ENCODE data around the gene MSH3.
"Not testable (repeated sequence)": the region's sequence is repeated elsewhere in the genome, so short reads cannot be mapped to it uniquely, and the experiment has no call there.

The MSH3 gene

DNA sequence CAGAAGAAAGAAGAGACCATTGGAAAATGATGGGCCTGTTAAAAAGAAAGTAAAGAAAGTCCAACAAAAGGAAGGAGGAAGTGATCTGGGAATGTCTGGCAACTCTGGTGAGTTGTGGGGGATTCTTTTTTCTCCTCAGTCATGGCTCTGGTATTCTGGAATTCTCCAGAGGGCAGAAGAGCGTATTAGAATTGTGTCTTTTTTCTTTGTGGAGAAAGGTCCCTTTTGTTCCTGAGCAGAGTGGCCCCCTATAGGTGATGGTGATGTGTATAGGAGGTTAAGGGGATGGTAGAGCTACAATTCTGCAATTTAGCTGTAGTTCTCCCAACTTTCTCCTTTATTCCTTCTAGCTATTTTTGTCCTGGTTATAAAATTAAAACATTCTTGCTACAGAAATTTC is 2.0 kb downstream of the MSH3 start:
- no peak for DNase-seq (ENCODE audit: low spot score)

DNA sequence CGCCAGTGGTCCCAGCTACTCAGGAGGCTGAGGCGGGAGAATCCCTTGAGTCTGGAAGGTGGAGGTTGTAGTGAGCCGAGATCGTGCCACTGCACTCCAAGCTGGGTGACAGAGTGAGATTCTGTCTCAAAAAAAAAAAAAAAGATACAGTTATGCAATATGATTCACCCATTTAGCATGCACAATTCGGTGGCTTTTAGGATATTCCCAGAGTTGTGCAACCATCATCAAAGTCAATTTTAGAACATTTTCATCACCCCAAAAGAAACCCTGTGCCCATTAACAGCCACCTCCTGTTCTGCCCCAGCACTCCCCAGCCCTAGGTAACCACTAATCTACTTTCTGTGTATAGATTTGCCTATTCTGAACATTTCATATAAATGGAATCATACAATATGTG is 4.7 kb downstream of the MSH3 start:
- no peak for DNase-seq (ENCODE audit: low spot score)

DNA sequence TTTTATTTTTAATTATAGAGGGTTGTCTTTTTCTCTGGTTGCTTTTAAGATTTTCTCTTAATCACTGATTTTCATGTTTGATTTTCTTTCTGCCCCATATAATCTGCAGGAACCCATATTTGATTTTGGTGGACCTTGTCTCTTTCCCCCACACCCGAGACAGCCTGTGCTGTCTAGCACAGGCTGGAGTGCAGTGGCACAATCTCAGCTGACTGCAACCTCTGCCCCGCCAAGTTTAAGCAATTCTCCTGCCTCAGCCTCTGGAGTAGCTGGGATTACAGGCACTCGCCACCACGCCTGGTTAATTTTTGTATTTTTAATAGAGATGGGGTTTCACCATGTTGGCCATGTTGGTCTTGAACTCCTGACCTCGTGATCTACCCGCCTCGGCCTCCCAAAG is 6.2 kb downstream of the MSH3 start:
- not testable (repeated sequence) for DNase-seq (ENCODE audit: low spot score)

DNA sequence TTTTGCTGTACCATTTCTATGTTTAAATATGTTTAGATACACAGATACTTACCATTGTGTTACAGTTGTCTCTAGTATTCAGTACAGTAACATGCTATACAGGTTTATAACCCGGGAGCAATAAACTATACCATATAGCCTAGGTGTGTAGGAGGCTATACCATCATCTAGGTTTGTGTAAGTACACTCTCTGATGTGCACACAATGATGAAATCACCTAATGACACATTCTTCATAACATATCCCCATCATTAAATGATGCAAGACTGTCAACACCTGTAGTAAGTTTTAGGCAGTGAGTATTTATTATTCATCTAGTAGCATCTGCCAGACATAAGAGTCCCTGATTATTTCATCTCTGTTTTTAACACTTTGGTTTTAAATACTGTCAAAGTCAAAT is 7.7 kb downstream of the MSH3 start:
- DNase-seq (ENCODE audit: low spot score), result no peak

DNA sequence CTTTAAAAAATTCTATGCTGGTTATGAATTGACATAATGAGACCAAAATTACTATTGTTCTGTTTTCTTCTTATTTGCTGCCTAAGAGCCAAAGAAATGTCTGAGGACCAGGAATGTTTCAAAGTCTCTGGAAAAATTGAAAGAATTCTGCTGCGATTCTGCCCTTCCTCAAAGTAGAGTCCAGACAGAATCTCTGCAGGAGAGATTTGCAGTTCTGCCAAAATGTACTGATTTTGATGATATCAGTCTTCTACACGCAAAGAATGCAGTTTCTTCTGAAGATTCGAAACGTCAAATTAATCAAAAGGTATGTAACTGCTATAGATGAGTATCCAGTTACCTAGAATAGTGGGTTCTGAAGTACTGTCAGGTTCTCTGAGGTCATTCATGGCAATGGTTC is 10.6 kb downstream of the MSH3 start:
- no peak for DNase-seq (ENCODE audit: low spot score)

DNA sequence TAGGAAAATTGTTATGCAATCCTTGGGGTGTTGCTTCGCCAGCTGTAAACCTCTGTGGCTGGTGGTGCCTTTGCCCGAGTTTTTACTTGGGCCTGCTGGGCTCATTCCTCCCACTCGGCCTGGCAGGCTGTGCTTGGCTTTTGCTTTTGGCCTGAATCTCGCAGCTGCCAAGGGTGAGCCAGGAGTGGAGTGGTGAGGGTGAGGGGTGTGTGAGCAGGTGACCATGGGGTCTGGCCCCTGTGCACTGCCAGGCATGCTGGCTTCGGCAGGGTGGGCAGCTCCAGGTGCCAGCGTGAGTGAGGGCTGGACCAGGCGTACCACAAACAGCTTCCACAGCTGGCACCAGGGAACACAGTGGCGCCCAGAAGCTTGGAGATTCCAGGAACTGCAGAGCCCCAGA is 12.9 kb downstream of the MSH3 start:
- DNase-seq (ENCODE audit: low spot score), result no peak

DNA sequence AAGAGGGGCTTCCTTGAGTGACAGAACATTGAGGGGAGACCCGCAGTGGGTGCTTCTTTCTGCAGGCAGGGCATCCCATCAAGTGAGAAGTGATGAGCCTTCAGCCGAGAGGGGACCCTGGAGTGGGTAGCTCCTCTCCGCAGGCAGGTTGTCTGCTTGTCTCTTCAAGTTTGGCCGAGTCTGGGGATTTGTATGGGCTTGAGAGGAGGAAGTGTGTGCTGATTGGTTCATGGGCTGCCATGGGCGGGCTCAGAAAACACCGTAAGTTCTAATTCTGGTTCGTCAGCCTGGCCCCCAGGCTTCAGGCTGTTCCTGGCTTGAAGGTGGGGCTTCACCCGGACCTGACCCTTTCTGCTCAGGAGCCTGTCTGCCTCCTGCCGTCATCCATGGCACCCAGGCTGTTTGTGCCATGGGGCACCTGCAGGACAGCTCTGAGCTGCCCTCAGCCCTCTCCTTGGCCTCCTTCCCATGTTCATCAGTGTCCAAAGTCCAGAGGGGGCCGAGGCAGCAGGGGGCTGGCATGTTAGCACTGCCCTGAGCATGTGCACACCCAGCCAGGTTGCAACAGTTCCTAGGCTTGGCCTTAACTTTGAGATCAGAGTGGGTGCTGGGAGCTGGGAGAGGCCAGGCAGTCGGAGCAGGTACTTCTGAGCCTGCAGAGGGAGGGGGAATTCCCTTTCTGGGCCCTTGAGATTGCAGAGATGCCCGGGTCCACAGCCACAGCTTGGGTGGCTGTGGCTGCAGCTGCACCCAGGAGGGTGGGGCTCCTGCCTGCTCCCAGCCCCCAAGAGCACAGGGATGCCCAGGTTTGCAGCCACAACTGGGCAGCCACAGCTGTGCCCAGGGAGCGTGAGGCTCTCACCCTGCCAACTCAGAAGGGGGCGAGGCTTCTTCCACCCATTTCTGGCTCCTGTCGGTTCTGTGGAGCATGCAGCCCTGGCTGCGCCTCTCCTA is 13.8 kb downstream of the MSH3 start:
- no peak for DNase-seq (ENCODE audit: low spot score)

DNA sequence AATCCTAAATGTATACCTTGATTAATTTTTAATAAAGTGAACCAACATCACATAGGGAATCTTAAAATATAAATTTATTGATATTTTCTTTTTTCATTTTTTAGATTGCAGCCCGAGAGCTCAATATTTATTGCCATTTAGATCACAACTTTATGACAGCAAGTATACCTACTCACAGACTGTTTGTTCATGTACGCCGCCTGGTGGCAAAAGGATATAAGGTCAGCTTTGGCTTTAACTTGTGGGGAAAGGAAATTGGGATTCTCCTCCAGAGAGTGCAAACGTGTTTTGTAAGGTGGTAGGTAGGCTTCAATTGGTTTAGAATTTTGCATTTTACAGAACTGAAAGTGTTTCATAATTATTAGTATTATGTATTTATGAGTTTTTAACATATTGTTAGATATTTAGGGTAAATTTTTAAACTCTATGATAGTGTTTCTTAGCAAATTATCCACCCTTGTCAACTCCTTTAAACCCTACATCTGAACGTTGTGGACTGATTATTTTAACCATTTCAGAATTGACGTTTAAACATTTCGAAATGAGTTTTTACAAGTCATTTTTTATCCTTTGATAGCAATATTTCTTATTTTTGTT is 17.8 kb downstream of the MSH3 start:
- DNase-seq (ENCODE audit: low spot score), result peak; percentile 85

DNA sequence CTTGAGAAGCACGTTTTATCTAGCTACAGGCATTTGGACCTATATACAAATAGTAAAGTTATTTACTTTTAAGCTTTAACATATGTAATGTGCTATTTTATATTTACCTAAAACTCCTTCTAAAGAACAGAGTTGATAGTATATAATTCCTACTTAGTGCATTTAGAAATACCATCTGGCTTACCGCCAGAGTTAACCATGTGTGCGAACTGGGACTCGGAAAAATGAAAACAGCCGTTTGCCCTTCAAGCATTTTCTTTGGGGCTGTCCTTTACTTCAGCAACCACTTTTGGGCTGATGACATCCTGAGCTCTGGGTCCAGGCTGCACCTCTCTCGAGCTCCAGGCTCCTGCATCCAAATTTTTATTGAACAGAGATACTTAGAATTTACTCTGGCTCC is 22.3 kb downstream of the MSH3 start:
- no peak for DNase-seq (ENCODE audit: low spot score)

DNA sequence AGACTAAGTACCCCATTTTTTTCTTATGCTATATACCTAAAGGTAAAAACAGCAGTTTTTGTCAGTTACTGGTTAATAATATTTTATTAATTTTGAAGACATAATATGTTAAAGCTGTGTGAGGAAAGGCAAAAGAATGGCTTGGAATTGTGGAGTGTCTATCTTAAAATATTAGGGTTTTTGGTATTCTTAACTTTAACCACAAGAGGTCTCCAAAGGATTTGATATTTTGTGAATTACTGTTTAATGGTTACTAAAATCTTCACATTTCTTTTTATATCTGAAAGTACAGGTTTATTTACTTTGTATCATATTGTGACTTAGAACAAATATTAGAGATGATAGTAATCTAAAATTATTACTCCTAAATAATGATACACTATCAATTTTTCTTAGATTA is 32.3 kb downstream of the MSH3 start:
- no peak for DNase-seq (ENCODE audit: low spot score)

DNA sequence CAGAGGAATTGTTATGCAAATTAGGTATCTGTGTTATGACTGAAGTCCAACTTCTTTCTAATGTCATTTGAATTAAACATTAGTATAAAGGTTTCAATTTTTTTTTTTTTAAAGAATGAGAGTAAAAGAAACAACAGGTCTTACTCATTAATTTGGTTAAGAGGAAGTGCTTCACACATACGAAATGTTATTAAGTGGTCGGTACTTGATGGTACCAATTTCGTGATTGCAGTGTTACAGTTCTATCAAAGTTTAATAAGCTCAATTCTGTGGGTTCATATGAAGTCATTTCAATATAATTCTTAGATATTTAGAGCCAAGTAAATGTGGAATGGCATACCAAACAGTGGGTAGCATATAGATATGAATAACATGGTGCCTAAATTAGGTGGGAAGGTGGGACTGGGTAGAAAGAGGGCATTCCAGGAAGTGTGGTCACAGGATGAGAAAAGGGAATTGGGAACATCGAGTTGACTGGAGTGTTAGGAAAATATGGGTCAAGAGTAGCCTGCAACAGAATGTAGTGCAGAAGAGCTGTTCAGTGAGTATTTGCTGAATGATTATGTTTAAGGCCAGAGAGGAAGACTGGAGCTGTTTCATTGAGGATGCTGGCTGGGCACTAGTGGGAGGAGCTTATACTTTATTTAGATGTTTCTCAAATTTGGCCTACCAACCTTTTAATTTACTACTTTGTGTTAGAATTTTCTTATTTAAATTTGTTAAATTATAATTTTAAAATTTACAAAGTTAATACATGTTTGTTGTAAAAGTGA is 34.4 kb downstream of the MSH3 start:
- DNase-seq (ENCODE audit: low spot score), result no peak

DNA sequence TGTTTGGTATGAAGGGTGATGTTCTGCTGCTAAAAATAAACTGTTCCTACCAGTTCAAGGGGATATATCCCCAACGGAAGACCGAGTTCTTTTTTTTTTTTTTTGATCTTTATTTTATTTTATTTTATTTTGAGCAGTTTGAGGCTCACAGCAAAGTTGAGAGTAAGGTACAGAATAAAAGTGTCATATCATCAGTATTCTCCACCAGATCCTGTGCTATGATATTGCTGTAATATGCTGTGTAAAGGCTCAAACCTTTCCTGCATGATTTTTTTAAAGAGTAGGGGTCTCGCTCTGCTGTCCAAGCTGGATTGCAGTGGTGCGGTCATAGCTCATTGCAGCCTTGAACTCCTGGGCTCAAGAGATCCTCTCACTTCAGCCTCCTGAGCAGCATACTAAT is 35.2 kb downstream of the MSH3 start:
- DNase-seq (ENCODE audit: low spot score), result no peak

DNA sequence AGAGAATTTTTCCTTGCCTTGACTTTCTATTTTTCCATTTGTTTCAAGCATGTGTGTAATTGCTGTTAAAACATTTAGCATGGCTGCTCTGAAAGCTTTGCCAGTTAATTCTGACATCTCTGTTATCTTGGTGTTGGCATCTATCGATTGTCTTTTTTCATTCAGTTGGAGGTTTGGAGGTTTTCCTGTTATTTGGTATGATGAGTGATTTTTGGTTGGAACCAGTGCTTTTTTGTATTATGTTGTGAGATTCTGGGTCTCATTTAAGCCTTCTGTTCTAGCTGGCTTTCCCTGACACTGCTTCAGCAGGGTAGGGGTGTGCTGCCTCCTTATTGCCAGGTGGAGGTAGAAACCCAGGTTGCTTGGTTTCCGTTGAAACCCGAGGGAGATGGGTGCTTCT is 41.2 kb downstream of the MSH3 start:
- no peak for DNase-seq (ENCODE audit: low spot score)

DNA sequence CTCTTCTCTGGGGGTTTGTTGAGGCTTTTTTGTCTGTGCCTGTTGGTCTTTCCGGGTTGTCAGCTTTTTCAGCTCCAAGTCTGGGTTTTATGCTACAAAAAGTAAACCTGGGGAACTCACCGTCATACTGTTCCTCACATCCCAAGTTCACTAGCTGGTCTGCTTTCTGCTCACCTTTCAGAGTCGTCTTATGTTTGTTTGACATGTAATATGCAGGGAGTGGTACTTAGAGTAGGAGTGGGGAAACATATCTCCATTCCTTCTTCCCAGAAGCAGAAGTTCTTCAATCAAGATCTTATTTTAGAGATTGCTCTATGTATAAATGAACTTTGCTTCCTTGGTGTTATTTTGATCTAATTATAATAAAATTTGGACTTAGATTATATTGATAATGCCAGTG is 42.0 kb downstream of the MSH3 start:
- DNase-seq (ENCODE audit: low spot score), result no peak

DNA sequence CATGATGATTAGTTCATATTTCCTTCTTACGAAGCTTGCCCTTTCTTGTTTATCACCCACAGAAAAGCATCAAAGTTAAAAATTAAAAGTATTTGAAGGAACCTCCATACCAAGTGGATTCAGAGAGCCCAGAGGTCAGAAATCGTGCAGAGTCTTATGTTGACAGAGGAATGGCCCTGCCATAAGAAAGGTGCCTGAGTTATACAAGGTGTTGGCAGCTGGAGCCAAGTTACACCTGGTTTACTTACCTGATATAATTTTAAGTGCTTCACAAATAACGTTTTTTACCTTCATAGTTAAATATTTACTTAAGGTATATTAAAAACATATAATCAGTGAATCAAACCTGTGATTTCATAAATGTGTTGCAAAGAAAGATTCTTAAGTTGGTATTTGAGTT is 42.6 kb downstream of the MSH3 start:
- no peak for DNase-seq (ENCODE audit: low spot score)

DNA sequence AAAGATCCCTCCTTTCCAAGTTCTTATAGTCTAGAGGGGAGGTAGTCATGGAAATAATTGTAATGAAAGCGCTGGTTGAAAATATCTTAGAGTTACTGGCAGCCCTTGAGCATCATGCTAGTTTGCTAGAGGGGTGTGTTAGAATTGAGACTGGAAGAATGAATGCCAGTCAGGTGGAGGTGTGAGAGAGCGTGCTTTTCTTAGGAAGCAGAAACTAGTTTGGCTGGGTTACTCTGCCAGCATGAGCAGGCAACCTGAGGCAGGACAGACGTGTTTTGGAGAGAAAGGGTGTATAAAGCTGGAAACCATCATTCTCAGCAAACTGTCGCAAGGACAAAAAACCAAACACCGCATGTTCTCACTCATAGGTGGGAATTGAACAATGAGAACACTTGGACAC is 43.9 kb downstream of the MSH3 start:
- no peak for DNase-seq (ENCODE audit: low spot score)

DNA sequence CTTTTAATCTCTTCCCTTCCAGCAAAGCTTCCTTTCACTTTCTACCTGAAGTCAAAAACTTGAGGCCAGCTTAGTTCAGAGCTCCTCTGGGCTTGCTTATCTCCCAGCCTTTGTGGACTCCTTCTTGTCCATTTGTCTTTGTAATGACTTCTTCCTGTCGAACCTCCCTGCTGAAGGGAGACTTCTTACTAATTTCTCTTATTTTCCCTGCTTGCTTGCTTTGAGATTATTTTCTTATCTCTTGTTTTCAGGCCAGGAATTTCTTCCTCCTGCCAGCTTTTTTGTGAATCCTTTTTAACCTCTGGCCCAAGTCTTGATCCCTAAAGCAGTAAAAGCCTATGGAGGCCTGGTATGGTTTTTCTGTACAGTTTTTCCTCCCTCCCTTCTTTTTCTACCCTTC is 47.1 kb downstream of the MSH3 start:
- no peak for DNase-seq (ENCODE audit: low spot score)

DNA sequence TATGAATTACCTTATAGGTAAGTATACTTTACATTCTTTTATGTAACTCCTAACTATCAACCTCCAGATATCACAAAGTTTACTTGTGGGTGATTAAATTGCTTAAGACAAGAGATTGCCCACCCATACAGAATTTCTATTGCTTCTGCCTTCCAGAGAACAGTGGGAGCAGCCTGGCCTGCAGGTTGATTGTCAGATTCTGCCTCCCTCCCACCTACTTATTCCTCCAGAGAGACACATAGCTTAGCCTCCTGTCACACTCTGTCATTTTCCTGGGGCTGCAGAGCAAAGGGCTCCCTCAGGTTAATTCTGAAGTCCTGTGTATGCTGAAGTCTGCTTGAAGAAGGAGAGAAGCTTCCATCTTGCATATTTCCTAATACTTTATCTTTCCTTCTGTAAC is 48.8 kb downstream of the MSH3 start:
- no peak for DNase-seq (ENCODE audit: low spot score)

DNA sequence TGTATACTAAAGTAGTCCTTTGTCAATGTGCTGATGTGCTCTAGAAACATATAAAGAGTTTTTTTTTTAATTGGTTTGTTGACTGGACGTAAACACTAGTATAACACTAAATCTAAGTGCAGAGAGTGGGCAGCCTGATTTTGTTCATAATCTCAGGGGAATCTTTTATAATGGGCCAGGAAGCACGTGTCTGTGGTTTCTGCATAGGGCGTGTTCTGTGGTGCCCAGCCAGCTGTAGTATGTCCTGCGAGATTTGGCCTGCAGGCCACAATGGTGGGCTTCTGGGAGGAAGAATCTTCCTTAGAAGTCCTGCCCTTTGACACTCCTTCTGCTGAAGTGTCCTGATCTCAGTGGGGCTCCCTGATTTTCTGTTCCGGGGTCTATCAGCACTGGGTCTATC is 49.3 kb downstream of the MSH3 start:
- DNase-seq (ENCODE audit: low spot score), result no peak

DNA sequence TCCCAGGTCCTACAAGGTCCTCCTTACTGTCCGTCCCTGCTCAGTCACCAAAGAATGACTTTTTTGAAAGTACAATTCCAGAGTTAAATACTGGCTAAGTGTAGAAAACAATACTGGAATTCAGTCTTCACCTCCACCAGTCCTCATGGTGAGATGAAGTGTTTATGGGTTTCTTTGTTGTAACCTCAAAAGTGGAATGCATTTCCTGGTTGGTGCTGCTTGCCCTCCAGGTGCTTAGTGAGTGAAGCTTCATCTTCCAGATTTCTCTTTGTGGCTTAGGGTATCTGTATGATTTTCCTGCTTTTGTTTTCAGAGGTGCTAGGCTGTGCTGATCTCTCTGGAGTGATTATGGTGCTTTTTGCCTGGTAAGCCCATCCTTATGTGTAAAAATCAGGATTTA is 49.8 kb downstream of the MSH3 start:
- no peak for DNase-seq (ENCODE audit: low spot score)

DNA sequence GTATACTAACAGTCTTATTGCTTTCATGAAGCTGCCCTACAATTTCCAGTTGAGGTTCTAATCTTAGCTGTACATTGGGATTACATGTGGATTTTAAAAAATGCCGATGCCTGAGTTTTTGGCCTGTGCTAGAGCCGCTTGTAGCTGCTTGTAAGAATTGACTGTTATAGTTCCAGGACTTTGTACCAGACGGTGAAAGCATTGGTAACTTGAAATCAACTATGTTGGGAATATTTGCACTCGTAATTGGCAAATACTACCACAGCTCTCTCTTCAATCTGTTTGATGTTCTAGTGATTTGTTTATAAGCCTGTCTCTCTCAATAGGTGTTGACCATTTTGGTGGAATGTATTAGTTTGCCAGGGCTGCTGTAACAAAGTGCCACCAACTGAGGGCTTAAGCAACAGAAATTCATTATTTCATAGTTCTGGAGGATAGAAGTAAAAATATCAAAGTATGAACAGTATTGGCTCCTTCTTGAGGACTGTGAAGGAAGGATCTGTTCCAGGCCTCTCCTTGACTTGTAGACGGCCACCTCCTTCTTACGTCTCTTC is 50.8 kb downstream of the MSH3 start:
- DNase-seq (ENCODE audit: low spot score), result no peak

DNA sequence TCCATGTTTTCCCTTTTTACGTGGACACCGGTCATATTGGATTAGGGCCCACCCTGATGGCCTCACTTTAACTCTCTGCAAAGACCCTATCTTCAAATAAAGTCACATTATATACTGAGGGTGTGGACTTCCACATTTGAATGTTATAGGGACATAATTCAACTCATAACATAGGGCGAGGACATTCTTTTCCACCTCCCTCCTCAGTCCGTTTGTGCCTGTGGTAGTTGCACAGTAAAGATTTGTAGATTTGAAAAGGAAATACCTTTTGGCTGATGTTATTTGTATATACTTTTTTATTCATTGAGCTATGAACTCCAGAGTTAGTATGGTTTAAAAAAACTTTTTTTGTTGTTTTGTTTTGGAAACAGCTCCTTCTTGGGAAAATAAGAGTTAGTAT is 51.3 kb downstream of the MSH3 start:
- DNase-seq (ENCODE audit: low spot score), result no peak

All from Ammon's horn (tissue), 1 donor.